K562 (cell line): ENCODE results near the gene FBXW12. TPM values are rescaled to one million over a fixed set of nuclear protein-coding genes. Genes with fewer than 3 reads are reported as not detected.

Experiments
- CC2D1A ChIP-seq: fragments of 450-650 bp; IDR thresholded peaks from 2 replicates; pipeline ENCODE4 v1.6.1; 2017; ENCODE audit warnings: mild to moderate bottlenecking
- EP300 ChIP-seq: IDR thresholded peaks from 2 replicates; pipeline ENCODE4 v1.6.1; 2012; ENCODE audit warnings: low read length, improper control_type of control experiment
- JUNB ChIP-seq: fragments of 450-650 bp; formaldehyde crosslinking; conservative IDR thresholded peaks from 2 replicates; pipeline ENCODE4 v1.4.0; 2020; ENCODE audit warnings: mild to moderate bottlenecking
- MYC ChIP-seq, 2 experiments: fragments of 250-450 bp in 1 of 2; sonication (Bioruptor Pico) in 1 of 2; IDR thresholded peaks; 2 replicates each; pipeline versions ENCODE4 v1.5.1 to v1.6.1; 2012 to 2021; ENCODE audit warnings: low read depth in 2 of 2, borderline replicate concordance in 1 of 2, improper control_type of control experiment in 1 of 2, low read length in 1 of 2, mild to moderate bottlenecking in 1 of 2, moderate library complexity in 1 of 2
- NCOA1 ChIP-seq: fragments of 450-650 bp; IDR thresholded peaks from 2 replicates; pipeline ENCODE4 v1.6.1; 2016; ENCODE audit warnings: low read depth
- NFIX ChIP-seq: fragments of 250-450 bp; sonication (Bioruptor Pico); IDR thresholded peaks from 2 replicates; pipeline ENCODE4 v1.4.0; 2020; ENCODE audit warnings: low read depth, mild to moderate bottlenecking, moderate library complexity
- RBBP5 ChIP-seq: fragments of 200-600 bp; sonication (generic); IDR thresholded peaks from 2 replicates; pipeline ENCODE4 v1.6.1; 2012; ENCODE audit warnings: borderline replicate concordance, mild to moderate bottlenecking, low read length, control low read depth, inconsistent platforms; ENCODE audit not compliant: insufficient read depth, poor library complexity, severe bottlenecking
- STAT5B ChIP-seq: fragments of 250-450 bp; sonication (Bioruptor Pico); IDR thresholded peaks from 2 replicates; pipeline ENCODE4 v1.8.0; 2021; ENCODE audit warnings: mild to moderate bottlenecking, inconsistent platforms
- TAL1 ChIP-seq: fragments of 450-650 bp; IDR thresholded peaks from 2 replicates; pipeline ENCODE4 v1.6.1; 2016; ENCODE audit warnings: mild to moderate bottlenecking
- ZNF766 ChIP-seq: fragments of 200-800 bp; sonication (Bioruptor generic); conservative IDR thresholded peaks from 2 replicates; pipeline ENCODE4 v1.6.1; 2016; ENCODE audit warnings: missing genetic modification characterization, missing compliant biosample characterization
- polyA plus RNA-seq, 8 experiments: library from polyadenylated mRNA; depleted of rRNA in 4 of 8; stranded (reverse) in 5 of 8; unstranded in 3 of 8; fragments of >200 nt; fragmentation: Nextera tagmentation in 2 of 8; fragmentation: Illumina TruSeq in 1 of 8; extraction: Ambion mirVana in 2 of 8; extraction: Trizol in 1 of 8; gene quantifications; 2 replicates each; pipeline versions ENCODE4 v1.2.1 to v1.2.3, GENCODE V29; 2011 to 2014; ENCODE audit warnings: inconsistent platforms in 1 of 8, missing spikeins in 1 of 8
- total RNA-seq, 7 experiments: library from RNA; depleted of rRNA in 6 of 7; stranded (reverse); fragments of >200 nt in 6 of 7; fragmentation: Illumina TruSeq in 2 of 7; extraction: Trizol in 2 of 7; gene quantifications; 2 replicates each; pipeline versions ENCODE4 v1.2.1 to v1.2.3, GENCODE V29; 2011 to 2021; ENCODE audit warnings: low replicate concordance in 1 of 7
- TF ChIP-seq, protein P1 (sequence below): fragments of 450-650 bp; formaldehyde crosslinking; IDR thresholded peaks from 2 replicates; pipeline ENCODE4 v1.4.0; 2020; ENCODE audit warnings: mild to moderate bottlenecking, moderate library complexity
- TF ChIP-seq, protein P2 (sequence below): IDR thresholded peaks from 3 replicates; pipeline ENCODE4 v1.6.1; 2011; ENCODE audit warnings: borderline replicate concordance, mild to moderate bottlenecking, moderate library complexity; ENCODE audit not compliant: insufficient read length; ENCODE audit errors: extremely low read depth
- TF ChIP-seq, protein P3 (sequence below): fragments of 450-650 bp; IDR thresholded peaks from 2 replicates; pipeline ENCODE4 v1.6.1; 2017; ENCODE audit warnings: antibody characterized with exemption, mild to moderate bottlenecking
- TF ChIP-seq, protein P4 (sequence below): fragments of 250-450 bp; sonication (Bioruptor Pico); IDR thresholded peaks from 2 replicates; pipeline ENCODE4 v1.4.0; 2020; ENCODE audit warnings: mild to moderate bottlenecking, moderate library complexity
- TF ChIP-seq, protein P5 (sequence below): fragments of 450-650 bp; formaldehyde crosslinking; conservative IDR thresholded peaks from 2 replicates; pipeline ENCODE4 v1.4.0; 2022; ENCODE audit warnings: mild to moderate bottlenecking, missing genetic modification characterization

The FBXW12 gene
- total and polyA plus RNA-seq, 9 of the 15 experiments (the other 6 are each of a cell fraction or from before 2014, with no cell fraction given): 0.04 to 0.07 (median 0.06) TPM; not detected in 6

DNA sequence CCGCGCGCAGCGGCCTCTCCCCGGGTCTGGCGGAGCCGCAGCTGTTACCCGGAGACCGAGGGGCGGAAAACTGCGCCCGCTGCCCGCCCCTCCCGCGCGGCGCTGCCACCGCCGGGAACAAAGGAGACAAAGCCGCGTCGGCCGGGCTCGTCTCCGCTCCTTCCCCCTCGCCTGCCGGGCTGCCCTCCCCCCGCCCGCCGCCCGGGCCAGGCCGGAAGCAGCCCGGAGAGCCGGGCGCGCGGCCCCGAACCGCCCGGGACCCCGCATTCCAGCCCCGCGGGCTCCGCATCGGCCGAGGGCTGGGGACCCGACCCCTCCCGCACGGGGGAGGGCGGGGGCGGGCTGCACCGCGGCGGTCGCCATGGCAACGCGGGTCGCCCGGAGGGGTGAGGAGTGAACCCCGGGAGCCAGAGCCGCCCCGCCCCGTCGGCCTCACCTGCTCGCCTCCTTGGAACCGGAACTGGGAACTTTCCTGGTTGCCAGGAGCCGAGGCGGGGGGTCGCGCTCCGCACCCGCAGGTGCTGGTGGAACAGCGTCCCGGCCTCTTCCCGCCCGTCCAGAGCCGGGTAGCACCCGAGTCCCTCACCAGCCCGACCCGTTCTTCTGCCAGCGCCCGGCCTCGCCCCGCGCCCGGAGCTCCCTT is 57.4 kb downstream of the FBXW12 start (continued):
- TF ChIP-seq, protein P1, sequence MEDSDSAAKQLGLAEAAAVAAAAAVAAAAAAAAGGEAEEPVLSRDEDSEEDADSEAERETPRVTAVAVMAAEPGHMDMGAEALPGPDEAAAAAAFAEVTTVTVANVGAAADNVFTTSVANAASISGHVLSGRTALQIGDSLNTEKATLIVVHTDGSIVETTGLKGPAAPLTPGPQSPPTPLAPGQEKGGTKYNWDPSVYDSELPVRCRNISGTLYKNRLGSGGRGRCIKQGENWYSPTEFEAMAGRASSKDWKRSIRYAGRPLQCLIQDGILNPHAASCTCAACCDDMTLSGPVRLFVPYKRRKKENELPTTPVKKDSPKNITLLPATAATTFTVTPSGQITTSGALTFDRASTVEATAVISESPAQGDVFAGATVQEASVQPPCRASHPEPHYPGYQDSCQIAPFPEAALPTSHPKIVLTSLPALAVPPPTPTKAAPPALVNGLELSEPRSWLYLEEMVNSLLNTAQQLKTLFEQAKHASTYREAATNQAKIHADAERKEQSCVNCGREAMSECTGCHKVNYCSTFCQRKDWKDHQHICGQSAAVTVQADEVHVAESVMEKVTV: no peak
- no peak for TF ChIP-seq CC2D1A
- no peak for TF ChIP-seq MYC (IDR thresholded peaks at IDR 0.05; ENCODE audit: low read depth, low read length)
- no peak for TF ChIP-seq MYC (CRISPR knock-in tag; IDR thresholded peaks at IDR 0.05; ENCODE audit: borderline replicate concordance, low read depth)
- TF ChIP-seq, protein P2, sequence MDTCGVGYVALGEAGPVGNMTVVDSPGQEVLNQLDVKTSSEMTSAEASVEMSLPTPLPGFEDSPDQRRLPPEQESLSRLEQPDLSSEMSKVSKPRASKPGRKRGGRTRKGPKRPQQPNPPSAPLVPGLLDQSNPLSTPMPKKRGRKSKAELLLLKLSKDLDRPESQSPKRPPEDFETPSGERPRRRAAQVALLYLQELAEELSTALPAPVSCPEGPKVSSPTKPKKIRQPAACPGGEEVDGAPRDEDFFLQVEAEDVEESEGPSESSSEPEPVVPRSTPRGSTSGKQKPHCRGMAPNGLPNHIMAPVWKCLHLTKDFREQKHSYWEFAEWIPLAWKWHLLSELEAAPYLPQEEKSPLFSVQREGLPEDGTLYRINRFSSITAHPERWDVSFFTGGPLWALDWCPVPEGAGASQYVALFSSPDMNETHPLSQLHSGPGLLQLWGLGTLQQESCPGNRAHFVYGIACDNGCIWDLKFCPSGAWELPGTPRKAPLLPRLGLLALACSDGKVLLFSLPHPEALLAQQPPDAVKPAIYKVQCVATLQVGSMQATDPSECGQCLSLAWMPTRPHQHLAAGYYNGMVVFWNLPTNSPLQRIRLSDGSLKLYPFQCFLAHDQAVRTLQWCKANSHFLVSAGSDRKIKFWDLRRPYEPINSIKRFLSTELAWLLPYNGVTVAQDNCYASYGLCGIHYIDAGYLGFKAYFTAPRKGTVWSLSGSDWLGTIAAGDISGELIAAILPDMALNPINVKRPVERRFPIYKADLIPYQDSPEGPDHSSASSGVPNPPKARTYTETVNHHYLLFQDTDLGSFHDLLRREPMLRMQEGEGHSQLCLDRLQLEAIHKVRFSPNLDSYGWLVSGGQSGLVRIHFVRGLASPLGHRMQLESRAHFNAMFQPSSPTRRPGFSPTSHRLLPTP: no peak
- TF ChIP-seq STAT5B (CRISPR knock-in tag): no peak
- no peak for TF ChIP-seq TAL1
- TF ChIP-seq EP300: no peak
- TF ChIP-seq, protein P3, sequence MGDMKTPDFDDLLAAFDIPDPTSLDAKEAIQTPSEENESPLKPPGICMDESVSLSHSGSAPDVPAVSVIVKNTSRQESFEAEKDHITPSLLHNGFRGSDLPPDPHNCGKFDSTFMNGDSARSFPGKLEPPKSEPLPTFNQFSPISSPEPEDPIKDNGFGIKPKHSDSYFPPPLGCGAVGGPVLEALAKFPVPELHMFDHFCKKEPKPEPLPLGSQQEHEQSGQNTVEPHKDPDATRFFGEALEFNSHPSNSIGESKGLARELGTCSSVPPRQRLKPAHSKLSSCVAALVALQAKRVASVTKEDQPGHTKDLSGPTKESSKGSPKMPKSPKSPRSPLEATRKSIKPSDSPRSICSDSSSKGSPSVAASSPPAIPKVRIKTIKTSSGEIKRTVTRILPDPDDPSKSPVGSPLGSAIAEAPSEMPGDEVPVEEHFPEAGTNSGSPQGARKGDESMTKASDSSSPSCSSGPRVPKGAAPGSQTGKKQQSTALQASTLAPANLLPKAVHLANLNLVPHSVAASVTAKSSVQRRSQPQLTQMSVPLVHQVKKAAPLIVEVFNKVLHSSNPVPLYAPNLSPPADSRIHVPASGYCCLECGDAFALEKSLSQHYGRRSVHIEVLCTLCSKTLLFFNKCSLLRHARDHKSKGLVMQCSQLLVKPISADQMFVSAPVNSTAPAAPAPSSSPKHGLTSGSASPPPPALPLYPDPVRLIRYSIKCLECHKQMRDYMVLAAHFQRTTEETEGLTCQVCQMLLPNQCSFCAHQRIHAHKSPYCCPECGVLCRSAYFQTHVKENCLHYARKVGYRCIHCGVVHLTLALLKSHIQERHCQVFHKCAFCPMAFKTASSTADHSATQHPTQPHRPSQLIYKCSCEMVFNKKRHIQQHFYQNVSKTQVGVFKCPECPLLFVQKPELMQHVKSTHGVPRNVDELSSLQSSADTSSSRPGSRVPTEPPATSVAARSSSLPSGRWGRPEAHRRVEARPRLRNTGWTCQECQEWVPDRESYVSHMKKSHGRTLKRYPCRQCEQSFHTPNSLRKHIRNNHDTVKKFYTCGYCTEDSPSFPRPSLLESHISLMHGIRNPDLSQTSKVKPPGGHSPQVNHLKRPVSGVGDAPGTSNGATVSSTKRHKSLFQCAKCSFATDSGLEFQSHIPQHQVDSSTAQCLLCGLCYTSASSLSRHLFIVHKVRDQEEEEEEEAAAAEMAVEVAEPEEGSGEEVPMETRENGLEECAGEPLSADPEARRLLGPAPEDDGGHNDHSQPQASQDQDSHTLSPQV: no peak
- TF ChIP-seq, protein P4, sequence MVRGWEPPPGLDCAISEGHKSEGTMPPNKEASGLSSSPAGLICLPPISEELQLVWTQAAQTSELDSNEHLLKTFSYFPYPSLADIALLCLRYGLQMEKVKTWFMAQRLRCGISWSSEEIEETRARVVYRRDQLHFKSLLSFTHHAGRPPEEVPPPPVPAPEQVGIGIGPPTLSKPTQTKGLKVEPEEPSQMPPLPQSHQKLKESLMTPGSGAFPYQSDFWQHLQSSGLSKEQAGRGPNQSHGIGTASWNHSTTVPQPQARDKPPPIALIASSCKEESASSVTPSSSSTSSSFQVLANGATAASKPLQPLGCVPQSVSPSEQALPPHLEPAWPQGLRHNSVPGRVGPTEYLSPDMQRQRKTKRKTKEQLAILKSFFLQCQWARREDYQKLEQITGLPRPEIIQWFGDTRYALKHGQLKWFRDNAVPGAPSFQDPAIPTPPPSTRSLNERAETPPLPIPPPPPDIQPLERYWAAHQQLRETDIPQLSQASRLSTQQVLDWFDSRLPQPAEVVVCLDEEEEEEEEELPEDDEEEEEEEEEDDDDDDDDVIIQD (CRISPR knock-in tag): no peak
- TF ChIP-seq, protein P5, sequence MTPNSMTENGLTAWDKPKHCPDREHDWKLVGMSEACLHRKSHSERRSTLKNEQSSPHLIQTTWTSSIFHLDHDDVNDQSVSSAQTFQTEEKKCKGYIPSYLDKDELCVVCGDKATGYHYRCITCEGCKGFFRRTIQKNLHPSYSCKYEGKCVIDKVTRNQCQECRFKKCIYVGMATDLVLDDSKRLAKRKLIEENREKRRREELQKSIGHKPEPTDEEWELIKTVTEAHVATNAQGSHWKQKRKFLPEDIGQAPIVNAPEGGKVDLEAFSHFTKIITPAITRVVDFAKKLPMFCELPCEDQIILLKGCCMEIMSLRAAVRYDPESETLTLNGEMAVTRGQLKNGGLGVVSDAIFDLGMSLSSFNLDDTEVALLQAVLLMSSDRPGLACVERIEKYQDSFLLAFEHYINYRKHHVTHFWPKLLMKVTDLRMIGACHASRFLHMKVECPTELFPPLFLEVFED (CRISPR knock-in tag): no peak
- no peak for TF ChIP-seq NCOA1
- TF ChIP-seq ZNF766 (CRISPR knock-in tag): no peak
- no peak for TF ChIP-seq JUNB
- TF ChIP-seq NFIX (CRISPR knock-in tag): no peak
- TF ChIP-seq RBBP5: peak; percentile 79
